GM18909 (cell line): ENCODE measurements around the gene OR4D1.
"Not testable (repeated sequence)": the region's sequence is repeated elsewhere in the genome, so short reads cannot be mapped to it uniquely, and the experiment has no call there.

Experiments
- ATAC-seq: cut with Tn5 transposase; IDR thresholded peaks from one replicate; pipeline ENCODE4 v1.9.1; 2021; ENCODE audit warnings: mild to moderate bottlenecking; ENCODE audit not compliant: unreplicated experiment, poor library complexity

OR4D1 gene

DNA sequence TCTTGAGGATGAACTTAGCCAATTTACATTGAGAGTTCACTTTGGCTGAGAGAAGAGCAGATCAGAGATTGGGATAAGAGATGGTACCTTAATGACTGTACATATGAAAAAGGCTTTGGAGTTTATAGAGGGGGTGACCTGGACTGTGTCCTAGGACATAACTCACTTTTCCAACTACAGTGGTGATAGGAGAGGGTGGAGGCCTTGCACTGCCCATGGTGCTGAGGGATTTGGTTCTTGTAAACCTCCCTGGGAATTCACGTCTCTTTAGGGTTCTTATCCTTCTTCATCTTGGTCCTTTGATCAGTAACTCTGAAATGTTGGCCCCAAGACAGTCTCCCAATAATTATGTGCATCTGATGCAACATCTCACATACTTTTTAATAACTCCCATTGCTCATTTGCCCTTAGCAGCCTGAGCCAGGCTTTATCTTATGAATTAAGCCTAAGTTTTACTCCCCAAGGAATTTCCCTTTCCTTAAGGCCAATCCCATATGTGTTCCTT is at the start of gene OR4D1:
Gene OR4D1, plus strand, starts transcription at position 455 of the 505 bp plus-strand sequence. CDS start 6,770 bp downstream, outside the sequence.
- no peak for ATAC-seq

DNA sequence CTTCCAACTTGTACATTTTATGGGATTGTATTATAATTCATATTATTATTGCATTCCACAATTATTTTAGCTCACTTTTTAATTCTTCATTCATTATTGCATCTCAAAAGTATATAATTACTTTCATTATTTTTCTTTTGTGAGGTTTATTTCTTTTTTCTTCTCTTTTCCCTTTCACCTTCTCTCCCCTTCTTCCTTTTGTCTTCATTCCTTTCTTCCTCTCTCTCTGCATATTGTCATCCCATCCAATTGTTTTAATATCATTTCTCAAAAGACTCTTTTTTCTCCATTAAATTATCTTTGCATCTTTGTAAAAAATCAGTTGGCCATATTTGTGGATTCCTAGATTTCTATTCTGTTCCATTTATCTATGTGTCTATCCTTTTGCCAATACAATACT is 47.7 kb upstream of the OR4D1 start:
- ATAC-seq, result no peak

DNA sequence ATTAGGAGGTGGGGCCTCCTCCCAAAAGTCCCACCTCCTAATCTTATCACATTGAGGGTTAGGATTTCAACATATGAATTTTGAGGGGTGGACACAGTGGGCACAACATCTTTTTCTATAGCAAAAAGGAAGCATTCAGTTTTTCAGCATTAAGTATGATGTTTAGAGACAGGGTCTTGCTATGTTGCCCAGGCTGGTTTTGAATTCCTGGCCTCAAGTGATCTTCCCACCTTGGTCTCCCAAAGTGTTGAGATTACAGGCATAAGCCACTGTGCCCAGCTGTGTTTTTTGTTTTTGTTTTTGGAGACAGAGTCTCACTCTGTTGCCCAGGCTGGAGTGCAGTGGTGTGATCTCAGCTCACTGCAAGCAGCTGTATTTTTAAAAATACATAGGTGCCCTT is 46.3 kb upstream of the OR4D1 start:
- ATAC-seq, result not testable (repeated sequence)

DNA sequence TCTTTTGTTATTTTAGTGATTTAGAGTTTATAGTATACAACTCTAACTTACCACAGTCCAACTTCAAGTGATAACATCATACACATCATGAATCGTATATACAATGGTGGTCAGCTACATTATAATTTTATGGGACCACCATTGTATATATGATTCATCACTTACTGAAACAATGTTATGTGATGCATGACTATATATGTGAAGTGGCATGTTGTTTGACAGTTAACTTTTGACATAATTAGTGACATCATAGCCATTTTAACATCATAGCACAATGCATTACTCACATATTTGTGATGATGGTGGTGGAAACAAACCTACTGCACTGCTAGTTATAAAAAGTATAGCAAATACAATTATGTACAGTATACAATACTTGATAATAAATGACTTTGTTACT is 43.1 kb upstream of the OR4D1 start:
- ATAC-seq, result no peak

DNA sequence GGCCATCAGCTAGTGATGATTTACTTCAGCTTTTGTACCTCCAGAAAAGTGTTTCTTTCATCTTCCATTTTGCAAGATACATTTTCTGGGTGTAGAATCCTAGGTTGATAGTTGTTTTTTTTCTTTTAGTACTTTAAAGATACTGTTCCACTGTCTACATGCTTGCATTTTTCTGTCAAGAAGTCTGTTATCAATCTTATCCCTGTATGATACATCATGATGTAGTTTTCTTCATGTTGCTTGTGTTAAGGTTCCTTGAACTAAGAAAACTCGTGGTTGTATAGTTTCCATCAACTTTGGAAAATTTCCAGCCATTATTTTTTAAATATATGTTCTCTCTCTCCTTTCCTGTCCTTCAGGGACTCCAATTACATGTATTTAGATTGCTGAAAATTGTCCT is 40.9 kb upstream of the OR4D1 start:
- no peak for ATAC-seq

DNA sequence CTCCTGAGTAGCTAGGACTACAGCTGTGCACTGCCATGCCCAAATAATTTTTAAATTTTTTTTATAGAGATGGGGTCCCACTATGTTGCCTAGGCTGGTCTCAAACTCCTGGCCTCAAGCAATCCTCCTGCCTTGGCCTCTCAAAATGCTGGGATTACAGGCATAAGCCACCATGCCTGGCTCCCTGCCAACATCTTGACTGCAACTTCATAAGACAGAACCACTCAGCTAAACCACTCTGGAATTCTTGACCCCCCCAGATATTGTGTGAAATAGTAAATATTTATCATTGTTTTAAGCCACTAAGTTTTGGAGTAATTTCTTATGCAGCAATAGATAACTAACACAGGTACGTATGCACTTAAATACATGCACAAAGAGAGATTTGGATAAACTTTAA is 39.0 kb upstream of the OR4D1 start:
- no peak for ATAC-seq

DNA sequence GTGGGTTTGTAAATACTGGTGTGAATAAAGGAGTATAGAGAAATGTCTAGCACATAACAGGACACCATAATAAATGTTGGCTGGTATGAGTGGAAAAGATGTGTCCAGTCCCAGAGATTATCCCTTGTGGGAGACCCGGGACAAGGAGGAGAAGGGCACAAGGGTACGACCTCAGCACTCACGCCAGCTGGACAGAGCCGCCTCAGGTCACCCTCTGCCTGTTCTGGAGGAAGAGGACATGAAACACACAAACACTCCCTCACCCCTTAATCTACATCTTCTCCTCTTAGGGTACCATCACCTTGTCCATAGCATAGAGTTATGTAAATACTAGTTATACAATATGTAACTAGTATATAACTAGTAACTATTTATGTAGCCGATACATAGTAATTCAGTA is 38.2 kb upstream of the OR4D1 start:
- no peak for ATAC-seq

DNA sequence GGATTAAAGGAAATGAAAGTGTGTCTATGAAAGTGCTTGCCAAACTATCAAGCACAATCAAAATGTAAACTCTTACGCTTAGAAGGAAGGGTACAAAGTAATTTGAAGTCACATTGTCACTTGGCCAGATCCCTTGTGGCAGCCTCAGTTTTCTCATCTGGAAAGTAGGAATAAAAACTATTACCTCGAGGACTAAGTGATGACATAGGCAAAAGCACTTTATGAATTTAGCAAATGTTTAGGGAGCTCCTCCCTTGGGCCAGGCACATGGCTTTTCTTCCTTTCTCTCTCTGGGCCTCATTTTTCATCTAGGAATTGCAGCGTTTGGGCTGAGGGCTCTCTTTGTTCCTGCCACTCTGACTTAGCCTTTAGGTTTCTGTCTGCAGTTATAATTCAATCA is 36.5 kb upstream of the OR4D1 start:
- no peak for ATAC-seq

DNA sequence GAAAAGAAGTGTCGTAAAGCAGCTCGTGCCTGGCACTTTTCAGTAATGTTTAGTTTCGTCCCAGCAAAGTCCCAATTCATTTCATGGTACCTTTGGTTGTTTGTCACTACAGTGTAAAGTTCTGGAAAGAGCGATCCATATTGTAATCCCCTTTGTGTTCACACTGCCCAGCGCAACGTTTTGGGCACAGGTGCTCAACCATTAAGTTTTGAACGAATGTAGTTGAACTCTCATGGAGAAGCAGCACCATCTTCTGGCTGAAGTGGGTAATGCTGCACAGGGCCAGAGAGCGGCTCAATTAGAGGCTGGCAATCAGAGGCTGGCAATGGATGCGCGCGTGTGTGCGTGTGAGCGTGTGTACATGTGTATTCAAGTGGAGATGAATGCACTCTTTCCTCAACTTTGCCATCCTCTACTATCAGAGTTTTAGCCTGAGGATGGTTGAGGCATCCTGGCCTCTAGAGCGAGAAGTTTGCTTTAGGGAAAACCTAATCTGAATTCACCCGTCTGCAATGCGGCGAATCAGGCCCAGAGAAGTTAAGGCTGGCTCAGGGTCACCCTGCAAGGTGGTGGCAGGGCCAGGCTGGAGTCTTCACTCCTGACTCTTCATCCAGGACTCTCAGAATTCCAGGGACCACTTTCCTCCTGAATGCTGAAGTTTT is 35.1 kb upstream of the OR4D1 start:
- ATAC-seq, result no peak

DNA sequence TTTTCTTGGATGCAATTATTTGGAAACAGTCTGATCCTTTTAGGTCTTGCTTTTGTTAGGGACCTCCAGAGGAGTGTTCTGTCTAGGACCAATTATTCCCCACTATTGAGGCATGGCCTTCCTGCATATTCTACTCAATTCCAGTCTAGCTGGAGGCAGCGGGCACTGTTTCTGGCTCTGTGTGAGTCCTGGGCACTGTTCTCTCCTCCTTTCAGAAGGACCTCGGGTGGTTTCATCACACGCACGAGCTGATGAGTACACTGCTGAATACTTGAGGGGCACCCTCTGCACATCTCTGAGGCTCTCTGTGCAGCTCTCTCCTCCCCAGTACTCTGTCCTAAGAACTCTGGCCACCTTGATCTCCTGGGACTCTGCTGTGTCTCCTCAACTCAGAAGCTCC is 34.2 kb upstream of the OR4D1 start:
- ATAC-seq, result no peak

DNA sequence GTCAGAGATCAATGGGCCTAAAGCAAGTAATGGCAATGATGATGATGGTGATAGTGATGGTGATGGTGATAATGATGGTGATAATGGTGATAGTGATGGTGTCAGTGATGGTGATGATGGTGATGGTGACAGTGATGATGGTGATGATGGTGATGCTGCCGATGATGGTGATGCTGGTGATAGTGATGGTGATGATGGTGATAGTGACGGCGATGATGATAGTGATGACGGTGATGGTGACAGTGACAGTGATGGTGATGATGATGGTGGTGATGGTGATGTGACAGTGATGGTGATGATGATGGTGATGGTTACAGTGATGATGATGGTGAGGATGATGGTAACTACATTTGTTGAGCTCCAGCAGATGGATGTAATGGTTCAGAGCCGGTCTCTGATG is 30.8 kb upstream of the OR4D1 start:
- no peak for ATAC-seq

DNA sequence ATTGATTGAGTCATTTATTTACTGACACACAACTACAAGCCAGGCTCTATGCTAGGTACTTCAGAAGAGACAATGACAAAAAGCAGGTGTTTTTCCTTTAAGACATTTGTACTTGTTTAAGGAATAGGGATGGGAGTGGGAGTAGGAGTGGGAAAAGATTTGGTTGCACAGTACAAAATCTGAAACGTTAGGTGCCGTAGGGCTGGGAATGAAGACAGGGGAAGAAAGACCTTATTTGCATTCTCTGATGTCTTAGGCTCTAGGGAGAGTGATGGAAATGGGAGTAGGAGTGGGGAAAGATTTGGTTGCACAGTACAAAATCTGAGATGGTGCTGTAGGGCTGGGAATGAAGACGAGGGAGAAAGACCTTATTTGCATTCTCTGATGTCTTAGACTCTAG is 28.7 kb upstream of the OR4D1 start:
- ATAC-seq, result no peak

DNA sequence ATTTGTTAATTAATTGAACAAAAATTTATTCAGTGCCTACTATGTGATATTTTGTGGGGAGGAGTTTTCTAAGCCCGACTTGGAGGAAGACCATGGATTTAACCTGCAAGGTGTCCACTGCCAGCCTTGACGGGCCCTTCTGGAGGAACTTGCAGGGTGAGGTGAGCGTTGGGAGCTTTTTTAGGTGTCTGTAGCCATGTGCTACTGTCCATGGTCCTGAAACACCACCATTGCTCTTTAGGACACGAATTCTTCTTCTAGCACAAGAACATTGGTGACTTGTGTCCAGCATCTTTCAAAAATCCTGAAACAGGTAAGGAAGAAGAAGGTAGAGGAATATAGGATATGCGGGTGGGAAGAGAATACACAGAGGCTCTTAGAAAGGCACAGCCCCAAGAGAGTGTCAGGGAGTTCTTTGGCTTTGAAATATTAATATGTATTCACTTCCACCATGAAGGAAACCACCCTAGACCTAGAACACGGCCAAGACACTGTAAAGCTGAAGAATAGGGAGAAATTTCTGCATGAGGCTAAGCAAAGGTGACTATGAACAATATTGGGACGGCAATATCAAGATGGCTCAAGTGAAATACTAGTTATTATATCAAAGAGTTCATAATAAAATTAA is 27.9 kb upstream of the OR4D1 start:
- no peak for ATAC-seq

DNA sequence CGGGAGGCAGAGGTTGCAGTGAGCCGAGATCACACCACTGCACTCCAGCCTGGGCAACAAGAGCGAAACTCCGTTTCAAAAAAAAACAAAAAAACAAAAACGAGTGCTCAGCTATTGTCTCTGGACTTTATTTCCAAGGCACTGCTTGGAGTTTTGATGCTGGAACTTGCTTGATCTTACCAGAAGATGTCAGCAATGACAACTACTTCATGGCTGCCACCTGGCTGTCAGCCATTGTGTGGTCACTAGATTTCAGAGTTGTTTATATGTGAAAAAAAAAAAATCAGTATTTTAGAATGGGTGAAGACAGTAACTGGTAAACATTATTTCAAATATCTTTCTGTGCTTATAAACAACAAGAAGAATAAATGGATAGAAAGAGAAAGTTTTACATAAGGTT is 26.3 kb upstream of the OR4D1 start:
- no peak for ATAC-seq

DNA sequence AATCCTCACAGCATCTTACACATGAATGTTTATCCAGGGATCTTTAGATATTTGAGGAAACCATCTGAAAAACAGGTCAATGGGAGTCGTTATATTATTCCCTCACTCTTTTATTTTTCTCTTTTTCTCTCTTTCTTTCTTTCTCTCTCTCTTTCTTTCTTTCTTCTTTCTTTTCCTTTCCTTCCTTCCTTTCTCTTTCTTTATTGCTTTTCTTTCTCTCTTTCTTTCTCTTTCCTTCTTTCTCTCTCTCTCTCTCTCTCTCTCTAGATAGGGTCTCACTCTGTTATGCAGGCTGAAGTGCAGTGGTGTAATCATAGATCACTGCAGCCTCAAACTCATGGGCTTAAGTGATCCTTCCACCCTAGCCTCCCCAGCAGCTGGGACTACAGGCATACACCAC is 20.3 kb upstream of the OR4D1 start:
- no peak for ATAC-seq

DNA sequence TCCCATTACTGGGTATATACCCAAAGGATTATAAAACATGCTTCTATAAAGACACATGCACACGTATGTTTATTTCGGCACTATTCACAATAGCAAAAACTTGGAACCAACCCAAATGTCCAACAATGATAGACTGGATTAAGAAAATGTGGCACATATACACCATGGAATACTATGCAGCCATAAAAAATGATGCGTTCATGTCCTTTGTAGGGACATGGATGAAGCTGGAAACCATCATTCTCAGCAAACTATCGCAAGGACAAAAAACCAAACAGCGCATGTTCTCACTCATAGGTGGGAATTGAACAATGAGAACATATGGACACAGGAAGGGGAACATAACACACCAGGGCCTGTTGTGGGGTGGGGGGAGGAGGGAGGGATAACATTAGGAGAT is 15.5 kb upstream of the OR4D1 start:
- not testable (repeated sequence) for ATAC-seq

DNA sequence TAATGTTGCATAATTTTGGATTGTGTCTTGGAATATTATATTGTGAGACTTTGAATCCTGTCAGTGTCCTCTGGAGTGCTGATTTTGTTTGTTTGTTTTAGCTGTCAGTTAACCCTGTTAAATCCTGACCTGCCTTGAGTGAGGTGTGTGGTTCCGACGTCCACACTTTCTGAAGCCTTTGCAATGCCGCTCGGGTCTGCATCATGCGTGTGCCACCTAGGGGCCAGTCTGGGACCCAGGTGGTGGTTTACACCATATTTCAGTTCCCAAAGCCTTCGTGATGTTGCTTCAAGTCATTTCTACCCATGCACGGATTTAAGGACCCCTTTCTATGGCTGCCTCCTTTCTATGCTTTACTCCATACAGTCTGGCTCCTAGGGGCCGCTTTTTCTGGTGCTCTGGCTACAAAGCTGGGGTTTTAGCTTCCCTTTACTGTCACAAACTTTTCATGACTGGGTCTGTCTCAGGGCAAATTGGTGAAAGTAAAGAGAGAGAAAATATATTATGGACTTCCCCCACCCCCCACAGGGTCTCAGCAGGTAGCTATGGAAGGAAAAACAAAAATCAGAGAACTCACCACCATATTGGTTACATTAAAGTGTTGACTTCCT is 11.4 kb upstream of the OR4D1 start:
- ATAC-seq, result no peak

DNA sequence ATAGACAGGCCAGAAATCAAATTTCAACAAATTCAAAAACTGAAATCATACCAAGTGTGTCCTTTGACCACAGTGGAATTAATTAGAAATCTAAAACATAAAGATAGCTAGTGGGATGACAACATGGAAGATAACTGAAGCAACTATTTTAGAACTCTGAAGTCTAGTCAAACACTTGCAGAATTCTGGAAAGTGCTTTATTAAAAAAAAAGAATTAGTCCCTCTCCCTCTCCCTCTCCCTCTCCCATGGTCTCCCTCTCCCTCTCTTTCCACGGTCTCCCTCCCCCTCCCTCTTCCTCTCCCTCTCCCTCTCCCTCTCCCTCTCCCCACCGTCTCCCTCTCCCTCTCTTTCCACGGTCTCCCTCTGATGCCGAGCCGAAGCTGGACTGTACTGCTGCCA is 6.7 kb upstream of the OR4D1 start:
- no peak for ATAC-seq

DNA sequence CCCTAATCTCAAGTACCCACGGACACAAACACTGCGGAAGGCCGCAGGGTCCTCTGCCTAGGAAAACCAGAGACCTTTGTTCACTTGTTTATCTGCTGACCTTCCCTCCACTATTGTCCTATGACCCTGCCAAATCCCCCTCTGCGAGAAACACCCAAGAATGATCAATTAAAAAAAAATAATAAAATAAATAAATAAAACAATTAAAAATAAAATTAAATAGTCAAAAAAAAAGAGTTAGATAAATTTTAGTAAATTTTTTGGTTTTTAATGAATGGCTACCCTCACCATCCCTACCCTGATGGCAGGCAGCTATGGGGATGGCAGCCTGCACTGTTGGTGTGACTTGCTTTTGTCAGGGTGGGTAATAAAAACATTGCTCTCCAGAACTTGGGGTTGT is 4.8 kb upstream of the OR4D1 start:
- ATAC-seq, result not testable (repeated sequence)

DNA sequence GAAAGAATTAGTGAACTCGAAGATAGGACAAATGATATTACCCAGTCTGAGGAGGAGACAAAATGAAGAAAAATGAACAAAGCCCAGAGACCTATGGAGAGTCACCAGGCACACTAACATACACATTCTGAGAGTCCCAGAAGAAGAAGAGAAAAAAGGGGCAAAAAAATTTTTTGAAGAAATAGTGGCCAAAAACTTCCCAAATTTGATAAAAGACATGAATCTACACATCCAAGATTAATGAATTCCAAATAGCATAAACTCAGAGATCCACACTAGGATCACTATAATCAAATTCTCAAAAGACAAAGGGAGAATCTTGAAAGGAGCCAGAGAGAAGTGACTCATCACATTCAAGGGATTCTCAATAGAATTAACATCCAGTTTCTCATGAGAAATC is 3.4 kb upstream of the OR4D1 start:
- ATAC-seq, result no peak

DNA sequence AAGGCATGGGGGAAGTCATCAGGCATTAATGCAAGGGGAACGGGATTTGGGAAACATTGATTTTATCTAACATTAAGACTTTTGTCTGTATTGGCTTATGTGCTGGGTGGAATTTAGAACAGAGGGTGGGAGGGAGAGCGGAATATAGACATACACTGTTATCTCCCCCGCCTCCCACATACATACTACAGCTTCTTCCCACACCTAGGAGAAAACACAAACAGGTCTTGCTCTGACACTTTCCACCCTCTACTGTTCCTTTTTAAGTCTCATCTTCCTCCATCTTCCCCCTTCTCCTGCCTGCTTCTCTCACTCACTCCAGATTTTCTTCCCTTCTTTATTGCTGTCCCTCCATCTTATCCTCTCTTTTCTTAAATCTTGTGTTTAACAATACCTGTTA is 425 bp downstream of the OR4D1 start:
- no peak for ATAC-seq

DNA sequence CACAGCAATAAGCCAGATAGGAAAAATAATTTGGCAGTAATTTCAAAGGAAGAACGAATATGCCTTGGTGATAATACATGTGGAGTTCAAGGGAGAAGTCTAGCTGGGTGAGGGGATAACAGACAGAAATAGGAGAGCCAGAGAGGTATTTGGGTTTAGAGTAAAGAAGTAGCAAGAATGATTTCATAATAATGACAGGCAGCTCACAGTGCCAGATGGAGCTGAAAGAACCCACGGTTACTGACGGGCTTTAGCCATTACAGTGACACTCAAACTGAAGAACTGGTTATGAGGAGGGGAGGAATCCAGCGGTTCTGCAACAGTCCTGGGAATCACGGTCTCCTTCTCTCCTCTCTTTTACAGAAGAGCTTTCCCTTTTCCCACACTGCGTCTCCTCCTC is 2.2 kb downstream of the OR4D1 start:
- no peak for ATAC-seq
